Measurements from ENCODE around the gene HAAO.
"Not testable (repeated sequence)": the region's sequence is repeated elsewhere in the genome, so short reads cannot be mapped to it uniquely, and the experiment has no call there.

HAAO gene

GRCh38 chr2:42743659-42743990 is 48.8 kb downstream of the HAAO start:
- no peak for DNase-seq

GRCh38 chr2:42742740-42743658 is 49.4 kb downstream of the HAAO start:
- no peak for DNase-seq

DNA sequence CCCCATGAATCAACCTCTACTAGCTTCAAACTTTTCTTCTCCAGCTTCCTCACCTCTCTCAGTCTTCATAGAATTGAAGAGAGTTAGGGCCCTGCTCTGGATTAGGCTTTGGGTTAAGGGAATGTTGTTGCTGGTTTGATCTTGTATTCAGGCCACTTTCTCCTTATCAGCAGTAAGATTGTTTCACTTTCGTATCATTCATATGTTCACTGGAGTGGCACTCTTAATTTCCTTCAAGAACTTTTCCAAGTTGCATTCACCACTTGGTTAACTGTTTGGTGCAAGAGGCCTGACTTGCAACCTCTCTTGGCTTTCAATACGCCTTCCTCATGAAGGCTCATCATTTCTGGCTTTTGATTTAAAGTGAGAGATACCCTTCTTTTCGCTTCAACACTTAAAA is 51.2 kb downstream of the HAAO start:
- no peak for DNase-seq

GRCh38 chr2:42736598-42737322 is 55.6 kb downstream of the HAAO start:
- no peak for DNase-seq

DNA sequence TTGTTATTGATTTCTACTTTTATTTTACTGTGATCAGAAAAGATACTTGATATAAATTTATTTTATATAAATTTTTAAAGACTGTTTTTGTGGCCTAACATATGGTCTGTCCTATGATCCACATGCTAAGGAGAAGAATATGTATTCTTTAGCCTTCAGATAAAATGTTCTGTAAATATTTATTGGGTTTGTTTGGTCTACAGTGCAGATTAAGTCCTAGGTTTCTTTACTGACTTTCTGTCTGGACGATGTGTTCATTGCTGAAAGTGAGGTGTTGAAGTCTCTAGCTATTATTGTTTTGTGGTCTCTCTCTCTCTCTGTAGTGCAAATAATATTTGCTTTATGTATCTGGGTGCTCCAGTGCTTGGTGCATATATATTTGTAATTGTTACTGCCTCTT is 58.5 kb downstream of the HAAO start:
- DNase-seq, result no peak

GRCh38 chr2:42731316-42731715 is 61.1 kb downstream of the HAAO start:
- not testable (repeated sequence) for DNase-seq

- no peak for DNase-seq
These were observed 65.7 kb downstream of the HAAO start for GRCh38 chr2:42726680-42727079.

DNA sequence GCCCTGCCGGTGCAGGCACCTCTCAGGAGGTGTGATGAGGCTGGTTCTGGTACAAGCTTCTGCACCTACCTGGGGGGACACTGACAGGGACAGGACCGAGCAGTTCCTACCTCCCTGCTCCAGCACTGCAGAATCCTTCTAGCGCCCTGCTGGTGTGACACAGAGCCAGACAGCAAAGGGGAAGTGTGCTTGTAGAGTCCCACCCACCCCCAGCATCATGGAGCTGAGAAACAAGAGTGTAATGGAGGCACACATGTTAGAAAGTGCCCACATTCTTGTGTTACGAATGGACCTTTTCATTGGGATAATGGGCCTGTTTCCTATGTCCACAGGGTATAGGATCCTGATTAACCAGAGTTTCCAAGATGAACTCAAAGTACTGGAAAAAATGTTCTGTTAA is 66.7 kb downstream of the HAAO start:
- DNase-seq, result no peak

DNA sequence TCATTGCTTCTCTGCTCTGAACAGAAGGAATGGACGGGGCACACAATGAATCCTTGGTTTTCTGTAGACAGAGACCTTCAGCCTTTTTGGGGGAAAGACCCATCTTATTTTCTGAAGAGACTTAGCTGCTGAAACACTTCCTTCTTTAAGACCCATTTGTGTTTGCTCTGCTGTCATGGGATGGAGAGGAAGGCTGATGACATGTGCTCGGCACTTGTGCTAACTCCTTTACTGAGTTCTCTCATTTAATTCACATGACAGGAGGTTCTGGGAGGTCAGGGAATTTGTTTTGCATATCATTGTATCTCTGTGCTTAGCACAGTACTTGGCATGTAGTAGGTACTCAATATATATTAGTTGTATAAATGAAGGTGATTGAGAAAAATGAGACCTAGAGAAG is 67.5 kb downstream of the HAAO start:
- DNase-seq, result no peak

GRCh38 chr2:42723465-42723864 is 68.9 kb downstream of the HAAO start:
- no peak for DNase-seq

- no peak for DNase-seq
These were observed 69.8 kb downstream of the HAAO start for GRCh38 chr2:42722320-42723190.

GRCh38 chr2:42721898-42722297 is 70.5 kb downstream of the HAAO start:
- no peak for DNase-seq

Data from NCI-H748 treated with DMSO at 0.1 percent for 48 hours (cell line).